GM21723 (cell line): ENCODE measurements around the gene LCAT.
A peak's percentile ranks its signal among the peaks of the same experiment; 100 is the strongest.
"Not testable (repeated sequence)": the region's sequence is repeated elsewhere in the genome, so short reads cannot be mapped to it uniquely, and the experiment has no call there.

ENCODE experiments used
- ATAC-seq: cut with Tn5 transposase; IDR thresholded peaks from one replicate; pipeline ENCODE4 v1.9.1; 2021; ENCODE audit warnings: mild to moderate bottlenecking, moderate library complexity; ENCODE audit not compliant: unreplicated experiment

The LCAT gene

GRCh38 chr16:67943619-67944504 is at the start of gene LCAT:
Gene LCAT (minus strand): TSS chr16:67944120. CDS start chr16:67944101, 19 bp downstream.
- ATAC-seq = no peak

GRCh38 chr16:67993207-67994039 is 49.5 kb upstream of the LCAT start:
- ATAC-seq = peak; percentile 58

- ATAC-seq = no peak
Measured at GRCh38 chr16:67992661-67993206, 48.8 kb upstream of the LCAT start.

- no peak for ATAC-seq
Measured at GRCh38 chr16:67990018-67990386, 46.1 kb upstream of the LCAT start.

- no peak for ATAC-seq
Measured at GRCh38 chr16:67989322-67990017, 45.5 kb upstream of the LCAT start.

- ATAC-seq = no peak
Measured at GRCh38 chr16:67988675-67989074, 44.8 kb upstream of the LCAT start.

- no peak for ATAC-seq
Measured at GRCh38 chr16:67987460-67988160, 43.7 kb upstream of the LCAT start.

- no peak for ATAC-seq
Measured at GRCh38 chr16:67986949-67987348, 43.0 kb upstream of the LCAT start.

GRCh38 chr16:67982011-67982696 is 38.2 kb upstream of the LCAT start:
- ATAC-seq = no peak

GRCh38 chr16:67979955-67980678 is 36.2 kb upstream of the LCAT start, which contains the start of gene DPEP3:
Gene DPEP3 (minus strand): TSS chr16:67980499. CDS start chr16:67980380, 119 bp downstream.
- ATAC-seq = no peak

- no peak for ATAC-seq
Measured at GRCh38 chr16:67977469-67978227, 33.7 kb upstream of the LCAT start.

- ATAC-seq = no peak
Measured at GRCh38 chr16:67977005-67977404, 33.1 kb upstream of the LCAT start.

- ATAC-seq = no peak
Measured at GRCh38 chr16:67976205-67976604, 32.3 kb upstream of the LCAT start.

- no peak for ATAC-seq
Measured at GRCh38 chr16:67975321-67976105, 31.6 kb upstream of the LCAT start.

- not testable (repeated sequence) for ATAC-seq
Measured at GRCh38 chr16:67972285-67972684, 28.4 kb upstream of the LCAT start.

GRCh38 chr16:67971111-67971510 is 27.2 kb upstream of the LCAT start:
- ATAC-seq = no peak

GRCh38 chr16:67969254-67970039 is 25.5 kb upstream of the LCAT start:
- ATAC-seq = no peak
